Tibial nerve (tissue), 4 donors: Measurements from ENCODE around the gene TMIGD3. TPM values are rescaled to one million over a fixed set of nuclear protein-coding genes. Genes with fewer than 3 reads are reported as not detected.
A peak's percentile ranks its signal among the peaks of the same experiment; 100 is the strongest.
"Not testable (repeated sequence)": the region's sequence is repeated elsewhere in the genome, so short reads cannot be mapped to it uniquely, and the experiment has no call there.

Source experiments
- DNase-seq, 2 donors: peaks; one replicate each; pipeline ENCODE4 v3.0.0-alpha.2; 2019; ENCODE audit warnings: low spot score in 2 of 2
- H3K27ac ChIP-seq, 4 donors: fragments of 200-600 bp; sonication (generic) in 3 of 4; one replicate each; pipeline ENCODE4 v1.5.1; 2017 to 2019; ENCODE audit warnings: mild to moderate bottlenecking in 1 of 4
- H3K27me3 ChIP-seq, 2 donors: fragments of 200-600 bp; sonication (generic) in 1 of 2; one replicate each; pipeline versions ENCODE4 v1.5.1 to v1.6.0; 2017 to 2019
- H3K36me3 ChIP-seq, 3 donors: fragments of 200-600 bp; sonication (generic); one replicate each; pipeline ENCODE4 v1.5.1; 2018 to 2019
- H3K4me1 ChIP-seq, 4 donors: fragments of 200-600 bp; sonication (generic) in 3 of 4; one replicate each; pipeline ENCODE4 v1.5.1; 2017 to 2019
- H3K4me3 ChIP-seq, 4 donors: fragments of 200-600 bp; sonication (generic) in 3 of 4; one replicate each; pipeline ENCODE4 v1.5.1; 2017 to 2019; ENCODE audit warnings: mild to moderate bottlenecking in 1 of 4, moderate library complexity in 1 of 4
- H3K9me3 ChIP-seq, 4 donors: fragments of 200-600 bp; sonication (generic) in 3 of 4; one replicate each; pipeline ENCODE4 v1.5.1; 2017 to 2019
- EP300 ChIP-seq, 2 donors: sonication (generic); formaldehyde crosslinking; IDR thresholded peaks; one replicate each; pipeline ENCODE4 v1.6.1; 2017; ENCODE audit warnings: antibody characterized with exemption in 2 of 2, mild to moderate bottlenecking in 1 of 2
- POLR2A ChIP-seq, 2 donors: fragments of 450-650 bp; IDR thresholded peaks; one replicate each; pipeline ENCODE4 v1.6.1; 2017; ENCODE audit warnings: antibody characterized with exemption in 2 of 2, mild to moderate bottlenecking in 2 of 2, moderate library complexity in 2 of 2
- WGBS, 2 donors: methylation state at CpG; one replicate each; pipeline ENCODE4 v1.1.5; 2018; 5-methylcytosine and 5-hydroxymethylcytosine counted together
- total RNA-seq, 4 donors: library from RNA; depleted of rRNA; stranded (reverse); fragments of >200 nt; gene quantifications; one replicate each; pipeline ENCODE4 v1.1.0, GENCODE V29; 2016
- TF ChIP-seq, protein P1 (sequence below), 5 experiments: fragments of 200-600 bp in 3 of 5; fragments of 450-650 bp in 2 of 5; sonication (generic) in 3 of 5; IDR thresholded peaks; one replicate each; pipeline ENCODE4 v1.5.1; 2016 to 2019; ENCODE audit warnings: antibody characterized with exemption in 5 of 5, mild to moderate bottlenecking in 3 of 5, moderate library complexity in 2 of 5

The TMIGD3 gene
- total RNA-seq = 1 to 10 TPM in 2 of 4 donors, under 1 TPM in 2; 0.59 to 9.6 (median 2.3) TPM

GRCh38 chr1:111503585-111504060 lies at the start of gene TMIGD3, which contains the start of gene ADORA3:
Gene TMIGD3 (minus strand): TSS chr1:111503633. CDS start chr1:111503354, 279 bp downstream.
Gene ADORA3 (minus strand): TSS chr1:111503633. CDS start chr1:111503354, 279 bp downstream.
- TF ChIP-seq, protein P1, sequence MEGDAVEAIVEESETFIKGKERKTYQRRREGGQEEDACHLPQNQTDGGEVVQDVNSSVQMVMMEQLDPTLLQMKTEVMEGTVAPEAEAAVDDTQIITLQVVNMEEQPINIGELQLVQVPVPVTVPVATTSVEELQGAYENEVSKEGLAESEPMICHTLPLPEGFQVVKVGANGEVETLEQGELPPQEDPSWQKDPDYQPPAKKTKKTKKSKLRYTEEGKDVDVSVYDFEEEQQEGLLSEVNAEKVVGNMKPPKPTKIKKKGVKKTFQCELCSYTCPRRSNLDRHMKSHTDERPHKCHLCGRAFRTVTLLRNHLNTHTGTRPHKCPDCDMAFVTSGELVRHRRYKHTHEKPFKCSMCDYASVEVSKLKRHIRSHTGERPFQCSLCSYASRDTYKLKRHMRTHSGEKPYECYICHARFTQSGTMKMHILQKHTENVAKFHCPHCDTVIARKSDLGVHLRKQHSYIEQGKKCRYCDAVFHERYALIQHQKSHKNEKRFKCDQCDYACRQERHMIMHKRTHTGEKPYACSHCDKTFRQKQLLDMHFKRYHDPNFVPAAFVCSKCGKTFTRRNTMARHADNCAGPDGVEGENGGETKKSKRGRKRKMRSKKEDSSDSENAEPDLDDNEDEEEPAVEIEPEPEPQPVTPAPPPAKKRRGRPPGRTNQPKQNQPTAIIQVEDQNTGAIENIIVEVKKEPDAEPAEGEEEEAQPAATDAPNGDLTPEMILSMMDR (IDR thresholded peaks at IDR 0.05) = no peak
- peak in 1 of 2 donors; percentile 31 for TF ChIP-seq POLR2A (IDR thresholded peaks at IDR 0.05)
- peak in 1 of 2 donors; percentile 34 for TF ChIP-seq EP300 (IDR thresholded peaks at IDR 0.05)
- no peaks in the 10 kb centered on the region for H3K9me3 ChIP-seq
- peak within 1 kb of the TSS in 3 of 4 donors; percentile 43 to 97 (median 70) for H3K27ac ChIP-seq
- no peaks in the 10 kb centered on the region for H3K27me3 ChIP-seq
- no peak for DNase-seq
- peaks cover 0 to 29% (median 22%) of the 10 kb centered on the region in 4 donors for H3K4me1 ChIP-seq
- 80 to 83% methylated on average over 4 of the region's 4 CpGs for WGBS, 2 donors
- H3K4me3 ChIP-seq = peak within 1 kb of the TSS in 1 of 4 donors; percentile 25
- no peaks in the 10 kb centered on the region for H3K36me3 ChIP-seq

DNA sequence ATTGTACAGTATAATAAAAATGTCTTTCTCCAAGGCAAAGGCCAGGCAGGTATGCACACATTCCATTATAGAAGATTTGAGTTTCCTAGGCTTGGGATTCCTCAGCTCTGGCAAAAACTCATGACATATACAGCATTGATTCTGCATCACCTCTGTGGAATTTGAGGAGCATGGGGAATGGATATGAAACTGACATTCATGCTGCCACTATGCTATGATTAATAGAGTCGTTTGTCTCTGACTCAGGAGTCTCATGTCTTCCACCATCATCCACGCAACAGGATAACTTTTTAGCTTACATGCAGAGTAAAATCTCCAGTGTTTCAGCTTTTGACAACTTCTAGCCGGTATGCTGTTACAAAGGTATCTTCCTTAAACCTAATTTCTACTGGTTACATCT lies 49.8 kb upstream of the TMIGD3 start:
- Histone ChIP-seq H3K36me3 (no peaks in the 10 kb centered on the region), H3K4me3 (no peak overlapping the region), H3K27ac (no peak overlapping the region), H3K27me3 (no peaks in the 10 kb centered on the region), H3K4me1 (no peaks in the 10 kb centered on the region), H3K9me3 (no peaks in the 10 kb centered on the region)
- 83 to 88% methylated on average over 3 of the region's 3 CpGs for WGBS, 2 donors
- DNase-seq = no peak
- TF ChIP-seq POLR2A (IDR thresholded peaks at IDR 0.05) (no peak), EP300 (IDR thresholded peaks at IDR 0.05) (no peak)
- TF ChIP-seq, protein P1 (IDR thresholded peaks at IDR 0.05) = no peak

DNA sequence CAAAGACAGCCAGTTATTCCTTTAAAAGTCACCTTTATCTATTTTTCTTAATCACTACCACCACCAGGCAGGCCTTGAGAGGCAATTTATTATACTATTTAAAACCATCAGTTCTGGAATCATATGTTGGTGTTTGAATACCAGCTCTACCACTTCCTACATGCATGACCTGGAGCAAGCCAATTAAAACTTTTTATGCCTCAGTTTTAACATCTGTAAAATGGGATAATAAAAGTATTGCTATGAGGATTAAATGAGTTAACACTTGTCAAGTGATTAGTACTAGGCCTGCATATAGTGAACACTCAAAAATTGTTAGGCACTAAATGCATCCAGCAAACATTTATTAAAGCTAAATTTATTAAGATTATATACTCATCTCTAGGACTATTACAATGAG lies 49.2 kb upstream of the TMIGD3 start:
- H3K27me3 ChIP-seq = no peaks in the 10 kb centered on the region
- H3K36me3 ChIP-seq = no peaks in the 10 kb centered on the region
- no peaks in the 10 kb centered on the region for H3K4me1 ChIP-seq
- no peak overlapping the region for H3K4me3 ChIP-seq
- no peak overlapping the region for H3K27ac ChIP-seq
- DNase-seq = no peak
- no peaks in the 10 kb centered on the region for H3K9me3 ChIP-seq
- TF ChIP-seq EP300 (IDR thresholded peaks at IDR 0.05) (no peak), POLR2A (IDR thresholded peaks at IDR 0.05) (no peak)
- TF ChIP-seq, protein P1 (IDR thresholded peaks at IDR 0.05) = no peak

DNA sequence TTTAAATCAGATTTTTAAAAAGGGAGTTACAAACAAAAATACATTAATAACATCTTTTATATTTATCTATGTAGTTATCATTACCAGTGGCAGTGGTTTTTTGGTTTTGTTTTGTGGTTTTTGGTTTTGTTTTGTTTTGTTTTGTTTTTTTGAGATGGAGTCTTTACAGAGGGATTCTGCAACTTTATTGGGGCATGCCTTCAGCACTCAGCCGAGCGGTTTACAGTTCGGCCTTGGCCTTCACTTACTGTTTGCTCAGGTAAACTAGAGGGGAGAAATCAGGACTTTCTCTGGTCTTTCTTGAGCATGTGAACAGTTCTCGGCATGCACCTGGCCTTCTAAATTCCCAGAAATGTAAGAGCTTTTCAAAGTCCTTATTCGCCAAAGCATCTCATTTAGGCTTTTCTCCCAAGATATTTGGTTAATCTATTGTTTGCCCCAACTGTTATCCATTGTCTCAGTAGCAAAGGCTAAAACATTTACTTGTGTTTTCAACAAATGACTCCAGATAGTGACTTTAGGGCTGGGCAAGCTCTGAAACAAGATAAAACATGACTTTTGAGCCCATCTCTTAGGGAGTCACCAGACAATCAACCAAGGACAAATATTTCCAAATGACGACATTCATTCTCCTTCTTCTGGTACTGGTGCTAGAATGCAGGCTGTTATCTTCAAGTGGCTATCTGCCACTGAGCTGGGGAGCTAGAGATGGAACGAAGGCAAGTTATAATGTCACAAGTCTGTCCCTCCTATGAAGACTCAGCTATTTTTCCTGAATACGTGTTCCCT lies 48.4 kb upstream of the TMIGD3 start:
- TF ChIP-seq POLR2A (IDR thresholded peaks at IDR 0.05) = no peak
- no peak for TF ChIP-seq EP300 (IDR thresholded peaks at IDR 0.05)
- TF ChIP-seq, protein P1 (IDR thresholded peaks at IDR 0.05) = no peak
- no peaks in the 10 kb centered on the region for H3K9me3 ChIP-seq
- no peaks in the 10 kb centered on the region for H3K4me1 ChIP-seq
- 78 to 89% methylated on average over 8 of the region's 8 CpGs for WGBS, 2 donors
- no peak overlapping the region for H3K27ac ChIP-seq
- H3K36me3 ChIP-seq = no peaks in the 10 kb centered on the region
- no peaks in the 10 kb centered on the region for H3K27me3 ChIP-seq
- H3K4me3 ChIP-seq = no peak overlapping the region
- no peak for DNase-seq

GRCh38 chr1:111547786-111548185 lies 44.4 kb upstream of the TMIGD3 start:
- H3K4me3 ChIP-seq, H3K9me3 ChIP-seq, H3K36me3 ChIP-seq, H3K27me3 ChIP-seq, H3K4me1 ChIP-seq, DNase-seq, H3K27ac ChIP-seq: not testable (repeated sequence)
- WGBS, 2 donors = 63 to 67% methylated on average over 1 of the region's 1 CpG
